HUES48 (cell line): ENCODE data around the gene CNDP2.
A peak's percentile ranks its signal among the peaks of the same experiment; 100 is the strongest.

Source experiments
- H3K27ac ChIP-seq: one replicate; pipeline ENCODE4 v1.7.0; 2013; ENCODE audit warnings: low read depth, low read length, inconsistent platforms
- H3K27me3 ChIP-seq: 2 replicates; pipeline ENCODE4 v1.6.1; 2013; ENCODE audit warnings: mild to moderate bottlenecking, low read length; ENCODE audit not compliant: control insufficient read depth, insufficient read depth
- H3K36me3 ChIP-seq: 2 replicates; pipeline ENCODE4 v1.6.1; 2013; ENCODE audit warnings: low read length; ENCODE audit not compliant: control insufficient read depth, insufficient read depth
- H3K4me1 ChIP-seq: 2 replicates; pipeline ENCODE4 v1.6.1; 2013; ENCODE audit warnings: mild to moderate bottlenecking, low read length; ENCODE audit not compliant: control insufficient read depth, insufficient read depth
- H3K4me3 ChIP-seq: 2 replicates; pipeline ENCODE4 v1.5.1; 2013; ENCODE audit warnings: mild to moderate bottlenecking, low read depth, low read length
- H3K9ac ChIP-seq: 2 replicates; pipeline ENCODE4 v1.6.1; 2013; ENCODE audit warnings: mild to moderate bottlenecking, low read depth, low read length, moderate library complexity
- H3K9me3 ChIP-seq: 2 replicates; pipeline ENCODE4 v1.6.1; 2013; ENCODE audit warnings: low read length; ENCODE audit not compliant: control insufficient read depth, insufficient read depth

CNDP2 gene

DNA sequence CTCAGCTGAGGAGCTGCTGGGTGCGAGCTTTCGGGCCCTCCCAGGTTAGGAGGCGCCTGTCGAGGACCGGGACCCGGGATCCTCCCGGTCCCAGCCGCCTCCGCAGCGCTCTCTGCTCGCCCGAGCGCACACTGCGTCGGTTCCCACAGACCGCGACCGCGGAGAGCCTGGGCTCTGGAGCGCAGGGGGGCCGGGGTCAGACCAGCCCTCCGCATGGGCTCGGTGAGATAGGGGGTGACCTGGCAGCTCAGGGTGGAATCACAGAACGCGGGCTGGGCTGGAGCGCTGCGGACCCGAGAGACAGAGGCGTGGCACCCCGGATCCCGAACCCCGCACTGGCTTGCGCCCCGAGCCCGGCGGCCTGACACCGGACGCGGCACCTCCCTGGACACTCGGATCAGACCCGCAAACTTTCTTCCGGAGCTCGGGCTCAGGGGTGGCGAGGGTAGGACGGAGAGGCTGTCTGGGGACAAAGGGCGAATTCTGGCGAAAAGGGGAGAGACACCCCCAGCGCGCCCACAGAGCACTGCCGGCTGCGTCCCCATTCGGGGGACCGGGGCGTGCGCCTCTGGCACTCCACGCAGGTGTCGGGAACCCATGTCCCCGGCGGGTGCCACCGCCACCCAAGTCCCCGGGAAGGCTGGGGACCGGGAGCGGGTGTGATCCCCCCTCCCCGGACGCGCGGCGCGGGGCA is 39.7 kb upstream of the CNDP2 start:
- H3K9ac ChIP-seq = no peak overlapping the region
- peaks cover 60% of the 10 kb centered on the region for H3K27me3 ChIP-seq
- H3K4me1 ChIP-seq = peaks cover 4% of the 10 kb centered on the region

DNA sequence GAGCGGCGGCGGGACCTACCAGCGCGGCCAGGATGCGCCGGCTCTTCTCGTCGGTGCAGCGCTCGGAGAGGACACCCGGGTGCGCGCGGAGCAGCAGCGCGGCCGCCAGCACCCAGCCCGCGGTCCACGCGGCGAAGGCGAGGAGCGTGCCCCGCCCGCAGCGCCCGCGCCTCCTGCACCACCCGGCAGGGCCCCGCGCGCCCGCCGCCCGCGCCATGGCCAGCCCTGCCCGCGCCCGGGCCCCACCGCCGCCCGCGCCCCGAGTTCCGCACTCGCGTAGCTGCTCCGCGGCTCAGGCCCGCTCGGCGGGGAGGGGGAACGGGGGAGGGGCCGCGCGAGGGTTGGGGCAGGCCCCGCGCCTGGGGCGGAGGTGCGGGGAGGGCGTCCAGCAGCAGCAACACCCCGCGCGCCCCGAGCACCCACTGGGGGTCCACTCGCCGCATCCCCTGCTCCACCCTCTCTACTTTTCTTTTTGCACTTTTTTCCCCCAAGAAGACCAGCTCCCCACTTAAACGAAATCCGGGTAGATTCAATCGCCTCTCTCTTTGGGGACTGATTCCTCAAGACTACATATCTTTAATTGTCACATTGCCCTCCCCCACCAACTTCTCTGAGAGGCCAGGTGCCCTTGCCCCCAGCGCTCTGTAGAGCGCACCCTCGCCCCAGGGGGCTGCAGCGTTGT is 39.0 kb upstream of the CNDP2 start, which contains the start of gene DIPK1C:
Gene DIPK1C (minus strand): TSS at position 266 of the 682 bp plus-strand sequence. CDS start 49 bp downstream, at position 217.
- no peak within 1 kb of the TSS for H3K9ac ChIP-seq
- peak within 1 kb of the TSS; percentile 69 for H3K4me3 ChIP-seq
- no peak within 1 kb of the TSS for H3K27ac ChIP-seq
- H3K4me1 ChIP-seq = peaks cover 4% of the 10 kb centered on the region
- no peaks in the 10 kb centered on the region for H3K9me3 ChIP-seq
- H3K27me3 ChIP-seq = peaks cover 60% of the 10 kb centered on the region
- no peaks in the 10 kb centered on the region for H3K36me3 ChIP-seq

More for the DNA sequence above, 39.7 kb upstream of the CNDP2 start:
- H3K4me3 ChIP-seq = peak overlapping the region; percentile 69
- no peaks in the 10 kb centered on the region for H3K36me3 ChIP-seq
- H3K9me3 ChIP-seq = no peaks in the 10 kb centered on the region
- no peak overlapping the region for H3K27ac ChIP-seq

DNA sequence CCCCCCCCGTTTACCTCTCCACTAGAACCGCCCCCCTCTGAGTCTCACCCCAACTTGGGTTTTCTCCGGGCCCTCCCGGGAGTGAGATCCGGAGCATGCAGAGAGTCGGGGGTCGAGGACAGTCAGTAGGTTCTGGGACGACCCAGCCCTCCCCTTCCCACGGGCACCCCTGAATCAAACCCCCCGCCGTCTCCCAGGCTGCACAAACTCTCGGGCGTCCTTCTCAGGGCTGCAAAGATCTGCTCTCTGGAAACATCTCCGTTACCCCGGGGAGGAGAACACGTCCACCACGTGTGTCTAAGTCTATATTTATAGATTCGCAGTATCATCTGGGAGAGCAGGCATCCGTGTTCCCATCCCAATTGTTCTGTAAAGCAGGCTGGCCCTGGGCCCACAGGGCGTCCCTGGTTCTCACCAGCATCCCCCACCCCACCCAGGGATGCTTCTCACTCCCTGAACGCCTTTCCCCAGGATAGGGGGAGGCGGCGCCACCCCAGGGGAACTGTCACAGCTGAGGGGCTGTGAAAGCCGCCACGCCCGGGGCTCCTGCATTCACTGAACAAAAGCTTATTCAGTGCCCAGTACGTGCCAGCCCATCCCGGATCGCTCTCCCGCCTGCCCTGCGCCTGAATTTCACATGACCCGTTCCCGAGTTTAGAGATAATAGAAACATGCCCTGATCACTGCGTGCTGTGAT is 38.3 kb upstream of the CNDP2 start:
- no peak overlapping the region for H3K27ac ChIP-seq
- H3K36me3 ChIP-seq = no peaks in the 10 kb centered on the region
- H3K27me3 ChIP-seq = peaks cover 60% of the 10 kb centered on the region
- no peaks in the 10 kb centered on the region for H3K9me3 ChIP-seq
- H3K9ac ChIP-seq = no peak overlapping the region
- peak overlapping the region; percentile 47 for H3K4me3 ChIP-seq
- peaks cover 4% of the 10 kb centered on the region for H3K4me1 ChIP-seq

- Histone ChIP-seq H3K4me1 (peaks cover 4% of the 10 kb centered on the region), H3K4me3 (no peak overlapping the region), H3K27me3 (peaks cover 48% of the 10 kb centered on the region), H3K9ac (no peak overlapping the region), H3K36me3 (no peaks in the 10 kb centered on the region), H3K27ac (no peak overlapping the region), H3K9me3 (no peaks in the 10 kb centered on the region)
Observed at GRCh38 chr18:74459889-74460288, 36.3 kb upstream of the CNDP2 start.

DNA sequence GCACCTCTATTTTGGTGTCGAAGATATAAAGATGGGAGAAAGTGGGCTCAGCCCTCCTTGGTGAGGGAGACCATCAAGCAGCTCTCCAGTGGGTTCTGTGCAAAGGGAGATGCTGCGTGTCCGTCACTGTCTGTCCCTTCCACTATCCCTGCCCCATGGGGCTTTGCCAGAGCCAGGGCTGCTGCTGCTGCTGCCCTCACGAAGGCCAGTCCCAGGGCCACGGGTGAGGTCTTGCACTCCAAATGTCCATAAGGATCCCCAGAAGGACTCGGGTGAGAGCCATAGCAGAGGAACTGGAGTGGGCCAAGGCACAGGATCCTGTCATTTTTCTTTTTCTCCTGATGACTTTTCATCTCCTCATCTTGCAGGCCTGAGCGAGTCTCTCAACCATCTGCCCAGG is 35.3 kb upstream of the CNDP2 start:
- Histone ChIP-seq H3K27ac (no peak overlapping the region), H3K27me3 (peaks cover 39% of the 10 kb centered on the region), H3K36me3 (no peaks in the 10 kb centered on the region), H3K9ac (no peak overlapping the region), H3K9me3 (no peaks in the 10 kb centered on the region), H3K4me3 (no peak overlapping the region), H3K4me1 (peaks cover 4% of the 10 kb centered on the region)

DNA sequence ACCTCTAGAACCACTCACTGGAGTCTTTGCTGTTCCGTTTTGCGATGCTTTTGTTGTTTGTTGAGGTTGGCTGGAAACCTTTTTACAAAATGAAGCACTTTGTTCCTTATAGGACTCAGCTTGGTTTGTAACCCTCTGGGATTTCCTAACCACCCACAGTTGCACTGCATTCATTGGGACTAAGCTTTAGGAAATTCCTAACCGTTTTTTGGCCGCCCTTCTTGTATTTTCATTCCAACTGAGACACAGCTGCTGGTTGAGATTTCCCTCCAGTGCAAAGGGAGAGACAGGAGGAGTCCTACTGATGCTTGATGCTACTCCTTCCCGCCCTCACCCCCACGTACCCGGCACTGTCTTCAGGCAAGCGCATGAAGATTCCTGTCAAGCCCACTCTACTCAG is 32.9 kb upstream of the CNDP2 start:
- Histone ChIP-seq H3K4me3 (no peak overlapping the region), H3K9me3 (no peaks in the 10 kb centered on the region), H3K36me3 (no peaks in the 10 kb centered on the region), H3K27ac (no peak overlapping the region), H3K4me1 (no peaks in the 10 kb centered on the region), H3K27me3 (peaks cover 16% of the 10 kb centered on the region), H3K9ac (no peak overlapping the region)

DNA sequence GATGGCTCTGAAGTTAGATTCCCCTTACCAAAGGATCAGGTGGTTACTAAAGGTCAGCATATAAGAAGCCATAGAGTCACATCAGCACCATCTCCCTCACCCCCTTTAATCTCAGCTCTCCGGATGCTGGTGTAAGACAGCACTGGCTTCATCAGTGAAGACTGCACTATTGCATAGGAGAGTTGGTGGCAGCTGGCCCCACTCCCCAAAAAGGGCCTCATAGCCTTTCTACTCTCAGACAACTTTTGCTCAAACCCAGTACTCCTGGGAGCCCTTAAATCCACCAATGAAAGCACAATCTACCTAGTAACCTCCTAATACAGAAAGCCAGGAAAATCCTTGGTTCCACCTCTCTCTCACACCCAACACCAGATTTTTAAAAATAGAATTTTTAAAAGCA is 32.2 kb upstream of the CNDP2 start:
- Histone ChIP-seq H3K9me3 (no peaks in the 10 kb centered on the region), H3K9ac (no peak overlapping the region), H3K4me3 (no peak overlapping the region), H3K27ac (no peak overlapping the region), H3K4me1 (no peaks in the 10 kb centered on the region), H3K27me3 (peaks cover 9% of the 10 kb centered on the region), H3K36me3 (no peaks in the 10 kb centered on the region)

GRCh38 chr18:74465775-74466174 is 30.4 kb upstream of the CNDP2 start:
- Histone ChIP-seq H3K4me3 (no peak overlapping the region), H3K27ac (no peak overlapping the region), H3K9ac (no peak overlapping the region), H3K4me1 (no peaks in the 10 kb centered on the region), H3K36me3 (no peaks in the 10 kb centered on the region), H3K9me3 (0 out of 2 replicates have a peak, but pooled peaks cover 7% of the 10 kb centered on the region), H3K27me3 (no peaks in the 10 kb centered on the region)

DNA sequence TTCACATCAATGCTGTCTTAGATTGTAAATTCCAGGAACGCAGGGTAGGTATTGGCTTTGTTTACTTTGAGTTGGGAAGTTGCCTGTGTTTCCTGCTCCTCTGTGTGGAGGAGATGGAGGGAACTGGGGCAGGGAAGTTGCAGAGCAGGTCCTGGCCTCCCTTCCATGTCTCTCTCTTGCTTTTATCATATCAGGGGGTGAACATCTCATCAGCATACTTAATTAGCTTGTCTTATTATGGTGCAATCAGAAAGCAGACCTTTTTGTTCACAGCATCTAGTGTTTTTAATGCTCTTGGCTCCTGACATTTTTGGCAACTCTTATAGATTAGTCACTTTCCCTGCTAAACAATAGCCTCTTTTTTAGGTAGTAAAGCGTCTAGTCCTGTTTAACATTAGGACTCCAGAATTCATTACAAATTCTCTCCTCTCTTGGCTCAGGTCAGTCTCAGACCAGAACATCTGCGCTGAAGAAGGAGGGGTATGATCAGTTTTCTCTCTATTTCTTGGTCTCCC is 27.6 kb upstream of the CNDP2 start:
- H3K4me1 ChIP-seq = no peaks in the 10 kb centered on the region

DNA sequence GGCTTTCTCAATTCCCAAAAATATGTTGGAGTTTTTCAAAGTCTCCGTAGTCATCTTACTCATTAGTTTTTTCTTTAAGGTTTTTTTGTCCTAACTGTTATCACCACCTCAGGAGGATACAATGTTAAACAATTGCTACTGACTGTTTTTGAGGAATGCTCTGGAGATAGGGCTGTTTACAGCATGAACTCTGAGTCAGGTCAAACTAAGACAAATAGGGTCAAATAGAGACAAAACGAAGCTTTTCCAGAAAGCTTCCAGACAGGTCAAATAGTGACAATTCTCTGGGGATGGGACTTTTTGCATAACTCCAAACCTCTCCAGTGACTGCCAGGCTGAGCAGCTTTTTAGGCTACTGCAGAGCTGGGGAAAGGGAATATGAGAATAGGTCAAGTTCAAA is 23.9 kb upstream of the CNDP2 start:
- no peaks in the 10 kb centered on the region for H3K36me3 ChIP-seq
- peak overlapping the region; percentile 15 for H3K27ac ChIP-seq
- H3K4me3 ChIP-seq = no peak overlapping the region
- peaks cover 7% of the 10 kb centered on the region; the same call in 1 of the 2 replicates for H3K4me1 ChIP-seq
- no peak overlapping the region for H3K9ac ChIP-seq
- no peaks in the 10 kb centered on the region for H3K27me3 ChIP-seq
- H3K9me3 ChIP-seq = 0 out of 2 replicates have a peak, but pooled peaks cover 7% of the 10 kb centered on the region

More for the DNA sequence above, 27.6 kb upstream of the CNDP2 start:
- no peaks in the 10 kb centered on the region for H3K36me3 ChIP-seq
- H3K27ac ChIP-seq = no peak overlapping the region
- no peak overlapping the region for H3K4me3 ChIP-seq
- no peak overlapping the region for H3K9ac ChIP-seq
- 0 out of 2 replicates have a peak, but pooled peaks cover 7% of the 10 kb centered on the region for H3K9me3 ChIP-seq
- no peaks in the 10 kb centered on the region for H3K27me3 ChIP-seq
